HepG2 (cell line): Measurements from ENCODE around the gene NRSN2. TPM values are rescaled to one million over a fixed set of nuclear protein-coding genes. Genes with fewer than 3 reads are reported as not detected.
A peak's percentile ranks its signal among the peaks of the same experiment; 100 is the strongest.

Experiments used
- AGO2 ChIP-seq: fragments of 200-400 bp; formaldehyde crosslinking; optimal IDR thresholded peaks from 2 replicates; pipeline ENCODE3; 2017; ENCODE audit warnings: mild to moderate bottlenecking, low read depth, low read length, moderate library complexity
- AKAP8 ChIP-seq: sonication (generic); formaldehyde crosslinking; IDR thresholded peaks from 2 replicates; pipeline ENCODE4 v1.5.1; 2020; ENCODE audit warnings: mild to moderate bottlenecking, missing genetic modification reagents
- CBX5 ChIP-seq: sonication (generic); formaldehyde crosslinking; IDR thresholded peaks from 2 replicates; pipeline ENCODE4 v1.4.0; 2020; ENCODE audit warnings: missing genetic modification reagents, borderline replicate concordance
- EED ChIP-seq: sonication (generic); formaldehyde crosslinking; IDR thresholded peaks from 2 replicates; pipeline ENCODE4 v1.5.0; 2020; ENCODE audit warnings: mild to moderate bottlenecking, missing genetic modification reagents
- IKZF4 ChIP-seq: sonication (generic); formaldehyde crosslinking; IDR thresholded peaks from 2 replicates; pipeline ENCODE4 v1.5.1; 2020; ENCODE audit warnings: borderline replicate concordance, mild to moderate bottlenecking, low read depth, missing genetic modification reagents; ENCODE audit errors: not compliant biosample characterization
- KDM1A ChIP-seq: IDR thresholded peaks from 2 replicates; pipeline ENCODE4 v1.6.1; 2016; ENCODE audit warnings: missing compliant biosample characterization
- LCORL ChIP-seq, 2 experiments: fragments of 450-650 bp in 1 of 2; sonication (generic) in 1 of 2; formaldehyde crosslinking in 1 of 2; IDR thresholded peaks; 2 replicates each; pipeline versions ENCODE4 v1.5.0 to v1.6.1; 2017 to 2020; ENCODE audit warnings: antibody characterized with exemption in 1 of 2, missing genetic modification reagents in 1 of 2
- MAX ChIP-seq: IDR thresholded peaks from 2 replicates; pipeline ENCODE4 v1.6.1; 2012; ENCODE audit warnings: inconsistent platforms
- RBM22 ChIP-seq: fragments of 200-400 bp; formaldehyde crosslinking; optimal IDR thresholded peaks from 2 replicates; pipeline ENCODE3; 2017; ENCODE audit warnings: mild to moderate bottlenecking, low read length, moderate library complexity
- RBM39 ChIP-seq: fragments of 200-400 bp; formaldehyde crosslinking; IDR thresholded peaks from one replicate; pipeline ENCODE4 v1.6.1; 2018; ENCODE audit warnings: antibody characterized with exemption, mild to moderate bottlenecking, low read depth, low read length; ENCODE audit not compliant: poor library complexity, severe bottlenecking
- SSRP1 ChIP-seq: IDR thresholded peaks from 2 replicates; pipeline ENCODE4 v1.6.1; 2016; ENCODE audit warnings: control low read depth
- ZBTB4 ChIP-seq: sonication (generic); formaldehyde crosslinking; IDR thresholded peaks from 2 replicates; pipeline ENCODE4 v1.4.0; 2020; ENCODE audit warnings: missing genetic modification reagents, mild to moderate bottlenecking, borderline replicate concordance
- ZNF335 ChIP-seq: sonication (generic); formaldehyde crosslinking; IDR thresholded peaks from 2 replicates; pipeline ENCODE4 v1.4.0; 2020; ENCODE audit warnings: missing genetic modification reagents
- ZNF510 ChIP-seq: sonication (generic); formaldehyde crosslinking; IDR thresholded peaks from 2 replicates; pipeline ENCODE4 v1.4.0; 2020; ENCODE audit warnings: low read depth, mild to moderate bottlenecking, missing genetic modification reagents
- ZNF768 ChIP-seq: sonication (generic); formaldehyde crosslinking; IDR thresholded peaks from 2 replicates; pipeline ENCODE4 v1.4.0; 2020; ENCODE audit warnings: missing genetic modification reagents
- ZNF784 ChIP-seq: sonication (generic); formaldehyde crosslinking; IDR thresholded peaks from 2 replicates; pipeline ENCODE4 v1.5.1; 2020; ENCODE audit warnings: missing genetic modification reagents, mild to moderate bottlenecking, borderline replicate concordance
- ZNF883 ChIP-seq: sonication (generic); formaldehyde crosslinking; IDR thresholded peaks from 2 replicates; pipeline ENCODE4 v1.5.1; 2020; ENCODE audit warnings: mild to moderate bottlenecking, missing genetic modification reagents; ENCODE audit errors: not compliant biosample characterization
- ZSCAN29 ChIP-seq: sonication (generic); formaldehyde crosslinking; conservative IDR thresholded peaks from 2 replicates; pipeline ENCODE4 v1.4.0; 2020; ENCODE audit warnings: mild to moderate bottlenecking, missing genetic modification reagents
- polyA plus RNA-seq, 8 experiments: library from polyadenylated mRNA; depleted of rRNA in 3 of 8; stranded (reverse) in 7 of 8; unstranded in 1 of 8; fragments of >200 nt; fragmentation: Illumina TruSeq in 4 of 8; extraction: Trizol in 4 of 8; gene quantifications; 2 replicates each; pipeline versions ENCODE4 v1.2.1 to v1.2.3, GENCODE V29; 2011 to 2016; ENCODE audit warnings: low read depth in 4 of 8, missing spikeins in 1 of 8, mixed read lengths in 1 of 8; ENCODE audit not compliant: insufficient read depth in 1 of 8
- total RNA-seq, 5 experiments: library from RNA; depleted of rRNA; stranded (reverse); fragments of >200 nt; fragmentation: Illumina TruSeq; extraction: Trizol; gene quantifications; 2 replicates each; pipeline ENCODE4 v1.2.3, GENCODE V29; 2016; ENCODE audit warnings: low read depth in 1 of 5
- TF ChIP-seq, protein P1 (sequence below): sonication (generic); formaldehyde crosslinking; IDR thresholded peaks from 2 replicates; pipeline ENCODE4 v1.4.0; 2020; ENCODE audit warnings: mild to moderate bottlenecking, missing genetic modification reagents
- TF ChIP-seq, protein P2 (sequence below): sonication (generic); formaldehyde crosslinking; IDR thresholded peaks from 2 replicates; pipeline ENCODE4 v1.5.0; 2020; ENCODE audit warnings: missing genetic modification reagents
- TF ChIP-seq, protein P3 (sequence below): sonication (generic); formaldehyde crosslinking; IDR thresholded peaks from 2 replicates; pipeline ENCODE4 v1.8.1; 2023; ENCODE audit warnings: mild to moderate bottlenecking, moderate library complexity, missing genetic modification reagents

NRSN2 gene
- total and polyA plus RNA-seq, 2 of the 13 experiments (the other 11 are each of a cell fraction or from before 2014, with no cell fraction given), result 32.3 to 49.4 TPM

- TF ChIP-seq ZBTB4 (peak; percentile 84), AKAP8 (CRISPR knock-in tag) (no peak; the same call in 1 of the 2 replicates), SSRP1 (CRISPR knock-in tag) (peak; percentile 44), KDM1A (CRISPR knock-in tag) (0 out of 2 replicates have a peak, but pooled peaks have one; percentile 29), ZNF883 (peak; percentile 16), IKZF4 (CRISPR knock-in tag) (peak; percentile 31), EED (CRISPR knock-in tag) (peak; percentile 80), ZNF784 (0 out of 2 replicates have a peak, but pooled peaks have one; percentile 35), RBM22 (peak; percentile 10), AGO2 (peak; percentile 85), CBX5 (CRISPR knock-in tag) (0 out of 2 replicates have a peak, but pooled peaks have one; percentile 22), MAX (peak; percentile 15; the same call in 1 of the 2 replicates), ZNF768 (CRISPR knock-in tag) (peak; percentile 40; the same call in 1 of the 2 replicates), ZNF510 (CRISPR knock-in tag) (0 out of 2 replicates have a peak, but pooled peaks have one; percentile 52), ZNF335 (CRISPR knock-in tag) (no peak), RBM39 (peak; percentile 87), LCORL (IDR thresholded peaks at IDR 0.05) (no peak), LCORL (CRISPR knock-in tag; IDR thresholded peaks at IDR 0.05) (no peak), ZSCAN29 (CRISPR knock-in tag) (0 out of 2 replicates have a peak, but pooled peaks have one; percentile 31)
- TF ChIP-seq, protein P1, sequence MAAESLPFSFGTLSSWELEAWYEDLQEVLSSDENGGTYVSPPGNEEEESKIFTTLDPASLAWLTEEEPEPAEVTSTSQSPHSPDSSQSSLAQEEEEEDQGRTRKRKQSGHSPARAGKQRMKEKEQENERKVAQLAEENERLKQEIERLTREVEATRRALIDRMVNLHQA, result no peak
- TF ChIP-seq, protein P2, sequence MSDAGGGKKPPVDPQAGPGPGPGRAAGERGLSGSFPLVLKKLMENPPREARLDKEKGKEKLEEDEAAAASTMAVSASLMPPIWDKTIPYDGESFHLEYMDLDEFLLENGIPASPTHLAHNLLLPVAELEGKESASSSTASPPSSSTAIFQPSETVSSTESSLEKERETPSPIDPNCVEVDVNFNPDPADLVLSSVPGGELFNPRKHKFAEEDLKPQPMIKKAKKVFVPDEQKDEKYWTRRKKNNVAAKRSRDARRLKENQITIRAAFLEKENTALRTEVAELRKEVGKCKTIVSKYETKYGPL (CRISPR knock-in tag), result 0 out of 2 replicates have a peak, but pooled peaks have one; percentile 9
- TF ChIP-seq, protein P3, sequence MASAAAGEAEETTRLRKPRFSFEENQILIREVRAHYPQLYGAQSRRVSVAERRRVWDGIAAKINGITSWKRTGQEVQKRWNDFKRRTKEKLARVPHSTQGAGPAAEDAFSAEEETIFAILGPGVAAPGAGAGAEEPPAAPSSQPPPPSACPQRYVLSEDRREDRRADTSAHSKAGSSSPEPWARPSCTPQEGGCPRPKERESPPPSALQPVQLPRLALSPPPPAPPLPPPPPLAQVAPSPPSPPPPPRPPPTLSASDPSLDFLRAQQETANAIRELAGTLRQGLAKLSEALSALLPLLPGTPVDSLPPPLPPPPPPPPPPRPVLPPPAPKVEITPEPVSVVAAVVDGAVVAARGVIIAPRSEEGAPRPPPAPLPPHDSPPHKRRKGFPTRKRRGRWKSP, result 0 out of 2 replicates have a peak, but pooled peaks have one; percentile 43
Observed at GRCh38 chr20:388034-388994, 41.4 kb downstream of the NRSN2 start (continued).
